PC-9 (cell line): Measurements from ENCODE around the gene BRF1. TPM values are rescaled to one million over a fixed set of nuclear protein-coding genes. Genes with fewer than 3 reads are reported as not detected.

Experiments
- BruUV-seq: library from RNA; stranded (reverse); fragments of 400-500 nt; replicated peaks from 2 replicates; lab custom pipeline; 2021; lab: Mats Ljungman, UMichigan
- CTCF ChIA-PET: fragments of 300-600 bp; sonication (Branson Sonifier 250); formaldehyde crosslinking; loops from one replicate; lab custom pipeline; 2022; ENCODE audit warnings: antibody characterized with exemption; lab: Charles Lee
- POLR2A ChIA-PET: fragments of 300-600 bp; sonication (Branson Sonifier 250); formaldehyde crosslinking; loops from one replicate; lab custom pipeline; 2022; ENCODE audit warnings: antibody characterized with exemption; ENCODE audit not compliant: unreplicated experiment; lab: Charles Lee
- DNase-seq, 2 experiments: peaks; one replicate each; pipeline versions ENCODE4 v3.0.0 to v3.0.0-alpha.2; 2015 to 2022; ENCODE audit warnings: mixed read lengths in 1 of 2
- H2AFZ ChIP-seq: fragments of 200-600 bp; sonication (generic); 2 replicates; pipeline ENCODE4 v1.8.1; 2017; ENCODE audit warnings: antibody characterized with exemption
- H3F3A ChIP-seq: fragments of 200-600 bp; sonication (generic); 2 replicates; pipeline ENCODE4 v1.8.1; 2017; ENCODE audit warnings: antibody characterized with exemption, mild to moderate bottlenecking, low read depth; ENCODE audit not compliant: insufficient read depth
- H3K27ac ChIP-seq: fragments of 200-600 bp; sonication (generic); 2 replicates; pipeline ENCODE4 v1.6.1; 2016; ENCODE audit warnings: mixed run types
- H3K27me3 ChIP-seq: fragments of 200-600 bp; sonication (generic); 2 replicates; pipeline ENCODE4 v1.6.1; 2016; ENCODE audit warnings: low read depth, mixed run types; ENCODE audit not compliant: insufficient read depth
- H3K36me3 ChIP-seq: fragments of 200-600 bp; sonication (generic); 2 replicates; pipeline ENCODE4 v1.6.1; 2016; ENCODE audit warnings: low read depth, mixed run types
- H3K4me1 ChIP-seq: fragments of 200-600 bp; sonication (generic); replicated peaks from 2 replicates; pipeline ENCODE4 v1.6.1; 2016; ENCODE audit warnings: mixed run types; ENCODE audit not compliant: insufficient read depth
- H3K4me2 ChIP-seq: fragments of 200-600 bp; sonication (generic); 2 replicates; pipeline ENCODE4 v1.6.1; 2017; ENCODE audit warnings: mixed run types
- H3K4me3 ChIP-seq: fragments of 200-600 bp; sonication (generic); 2 replicates; pipeline ENCODE4 v1.6.1; 2016; ENCODE audit warnings: mixed run types
- H3K79me2 ChIP-seq: fragments of 200-600 bp; sonication (generic); 2 replicates; pipeline ENCODE4 v1.6.1; 2017; ENCODE audit warnings: low read depth, mixed run types
- H3K9me2 ChIP-seq: fragments of 200-600 bp; sonication (generic); 2 replicates; pipeline ENCODE4 v1.8.1; 2017; ENCODE audit warnings: mild to moderate bottlenecking; ENCODE audit not compliant: insufficient read depth
- H3K9me3 ChIP-seq: fragments of 200-600 bp; sonication (generic); 2 replicates; pipeline ENCODE4 v1.8.1; 2016; ENCODE audit warnings: low read depth; ENCODE audit not compliant: insufficient read depth
- H4K20me1 ChIP-seq: fragments of 200-600 bp; sonication (generic); 2 replicates; pipeline ENCODE4 v1.8.1; 2017; ENCODE audit not compliant: insufficient read depth
- CTCF ChIP-seq: fragments of 200-600 bp; sonication (generic); conservative IDR thresholded peaks from 2 replicates; pipeline ENCODE4 v1.6.1; 2017; ENCODE audit warnings: mixed run types, antibody characterized with exemption, mild to moderate bottlenecking, moderate library complexity
- EZH2 ChIP-seq: fragments of 200-600 bp; sonication (generic); IDR thresholded peaks from 2 replicates; pipeline ENCODE4 v1.8.0; 2017; ENCODE audit warnings: antibody characterized with exemption, low read depth
- intact Hi-C: fragments of 100-400 bp; cut with micrococcal nuclease; formaldehyde crosslinking; loops from one replicate; pipeline ENCODE4 v1.10.0; 2022; ENCODE audit not compliant: unreplicated experiment
- total RNA-seq: library from RNA; stranded (reverse); gene quantifications from 2 replicates; pipeline ENCODE4 v1.2.3, GENCODE V29; 2021

The BRF1 gene
- total RNA-seq, 1 experiment from 2014 or later: 24.8 TPM

- Histone ChIP-seq H4K20me1 (no peaks in the 10 kb centered on the region; the same call in 1 of the 2 replicates), H3K27ac (no peak overlapping the region), H2AFZ (no peak overlapping the region), H3K4me3 (no peak overlapping the region), H3K79me2 (no peaks in the 10 kb centered on the region), H3F3A (no peaks in the 10 kb centered on the region), H3K27me3 (no peaks in the 10 kb centered on the region), H3K9me3 (no peaks in the 10 kb centered on the region), H3K4me2 (no peak overlapping the region), H3K36me3 (no peaks in the 10 kb centered on the region), H3K4me1 (no peaks in the 10 kb centered on the region), H3K9me2 (no peaks in the 10 kb centered on the region)
- no peak for DNase-seq
- BruUV-seq: no TSS peak
- intact Hi-C loops: no loop called here
- no peak for TF ChIP-seq CTCF
- no peak for TF ChIP-seq EZH2
- ChIA-PET POLR2A (no interaction called here), CTCF (no interaction called here)
These were observed 84.1 kb downstream of the BRF1 start for GRCh38 chr14:105216490-105217247.

GRCh38 chr14:105215602-105216001, 85.2 kb downstream of the BRF1 start:
- no peak for DNase-seq
- H2AFZ ChIP-seq: no peak overlapping the region
- no peaks in the 10 kb centered on the region for H3K9me3 ChIP-seq
- no peaks in the 10 kb centered on the region for H3K9me2 ChIP-seq
- H3F3A ChIP-seq: no peaks in the 10 kb centered on the region
- no peaks in the 10 kb centered on the region for H3K4me1 ChIP-seq
- H3K4me3 ChIP-seq: no peak overlapping the region
- H3K36me3 ChIP-seq: no peaks in the 10 kb centered on the region
- no peaks in the 10 kb centered on the region for H3K27me3 ChIP-seq
- H3K27ac ChIP-seq: no peak overlapping the region
- BruUV-seq: no TSS peak
- POLR2A ChIA-PET: no interaction called here
- H3K4me2 ChIP-seq: no peak overlapping the region
- intact Hi-C loops: no loop called here
- CTCF ChIA-PET: no interaction called here
- TF ChIP-seq EZH2 (no peak), CTCF (no peak)
- H3K79me2 ChIP-seq: no peaks in the 10 kb centered on the region
- H4K20me1 ChIP-seq: no peaks in the 10 kb centered on the region; the same call in 1 of the 2 replicates

GRCh38 chr14:105214324-105214915, 86.4 kb downstream of the BRF1 start:
- POLR2A ChIA-PET: no interaction called here
- Histone ChIP-seq H3K9me2 (no peaks in the 10 kb centered on the region), H3K79me2 (no peaks in the 10 kb centered on the region), H3K4me1 (no peaks in the 10 kb centered on the region), H3K36me3 (no peaks in the 10 kb centered on the region), H3K27me3 (no peaks in the 10 kb centered on the region), H3K27ac (no peak overlapping the region), H3K4me2 (no peak overlapping the region), H4K20me1 (no peaks in the 10 kb centered on the region; the same call in 1 of the 2 replicates), H2AFZ (no peak overlapping the region), H3K4me3 (no peak overlapping the region), H3K9me3 (no peaks in the 10 kb centered on the region), H3F3A (no peaks in the 10 kb centered on the region)
- intact Hi-C loops: no loop called here
- no peak for TF ChIP-seq EZH2
- TF ChIP-seq CTCF: no peak
- DNase-seq: no peak
- no TSS peak for BruUV-seq
- CTCF ChIA-PET: no interaction called here
